Measurements from ENCODE around the gene BCLAF3. TPM values are rescaled to one million over a fixed set of nuclear protein-coding genes. Genes with fewer than 3 reads are reported as not detected.

BCLAF3 gene
- total RNA-seq = 1.2 and 5.0 TPM in 2 replicates

GRCh38 chrX:19990556-19991349 lies at the start of gene BCLAF3:
TSS of gene BCLAF3 (minus strand) at chrX:19991061. CDS start at chrX:19970264, 20,797 bp downstream.

Other genes starting within 250 kb of the BCLAF3 start
- gene SH3KBP1, start 103.5 kb downstream of the BCLAF3 start, total RNA-seq = 15.8 and 16.4 TPM in 2 replicates
- not detected in 2 replicates for gene MAP7D2, start 125.8 kb upstream of the BCLAF3 start, total RNA-seq
- gene EIF1AX, start 150.8 kb upstream of the BCLAF3 start, total RNA-seq = 54.8 and 68.1 TPM in 2 replicates